ENCODE data around the gene PLEKHM1. TPM values are rescaled to one million over a fixed set of nuclear protein-coding genes. Genes with fewer than 3 reads are reported as not detected.
A peak's percentile ranks its signal among the peaks of the same experiment; 100 is the strongest.
"Not testable (repeated sequence)": the region's sequence is repeated elsewhere in the genome, so short reads cannot be mapped to it uniquely, and the experiment has no call there.

The PLEKHM1 gene
- total and polyA plus RNA-seq, 2 of the 13 experiments (the other 11 are each of a cell fraction or from before 2014, with no cell fraction given) = 7.6 to 13.5 TPM

DNA sequence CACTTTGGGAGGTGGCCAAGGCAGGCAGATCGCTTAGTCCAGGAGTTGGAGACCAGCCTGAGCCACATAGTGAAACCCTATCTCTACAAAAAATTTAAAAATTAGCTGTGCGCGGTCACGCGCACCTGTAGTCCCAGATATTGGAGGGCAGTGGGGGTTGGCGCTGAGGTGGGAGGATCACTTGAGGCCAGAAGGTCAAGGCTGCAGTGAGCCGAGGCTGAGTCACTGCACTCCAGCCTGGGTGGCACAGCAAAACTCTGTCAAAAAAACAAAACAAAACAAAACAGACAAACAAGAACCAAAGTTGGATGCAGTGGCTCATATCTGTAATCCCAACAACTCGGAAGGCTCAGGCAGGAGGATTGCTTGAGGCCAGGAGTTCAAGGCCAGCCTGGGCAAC lies 6.9 kb upstream of the PLEKHM1 start (continued):
- peak; percentile 22; the same call in 1 of the 2 replicates for TF ChIP-seq RXRA (CRISPR knock-in tag; IDR thresholded peaks at IDR 0.05)
- peak; percentile 87 to 90 for TF ChIP-seq NR2F1 (CRISPR knock-in tag; IDR thresholded peaks at IDR 0.05)
- peak; percentile 23; the same call in 1 of the 2 replicates for TF ChIP-seq FOSL1 (CRISPR knock-in tag; IDR thresholded peaks at IDR 0.05; ENCODE audit: borderline replicate concordance)
- TF ChIP-seq RXRB (CRISPR knock-in tag; IDR thresholded peaks at IDR 0.05; ENCODE audit: borderline replicate concordance) = 0 out of 2 replicates have a peak, but pooled peaks have one; percentile 16
- peak; percentile 83 for TF ChIP-seq NR2F6 (IDR thresholded peaks at IDR 0.05)
- peak; percentile 91 for TF ChIP-seq NR2F6 (CRISPR knock-in tag; IDR thresholded peaks at IDR 0.05)
- 0 out of 2 replicates have a peak, but pooled peaks have one; percentile 11 for TF ChIP-seq HNF4A (CRISPR knock-in tag; IDR thresholded peaks at IDR 0.05)
- 0 out of 2 replicates have a peak, but pooled peaks have one; percentile 40 for TF ChIP-seq FOXP1 (IDR thresholded peaks at IDR 0.05)
- TF ChIP-seq FOXP1 (CRISPR knock-in tag; IDR thresholded peaks at IDR 0.05) = peak; percentile 37; the same call in 1 of the 2 replicates
- TF ChIP-seq SAP130 (CRISPR knock-in tag; IDR thresholded peaks at IDR 0.05; ENCODE audit: low read depth) = peak; percentile 12; the same call in 1 of the 2 replicates
- TF ChIP-seq SP5 (CRISPR knock-in tag; IDR thresholded peaks at IDR 0.05; ENCODE audit: borderline replicate concordance, low read depth) = 0 out of 2 replicates have a peak, but pooled peaks have one; percentile 36

DNA sequence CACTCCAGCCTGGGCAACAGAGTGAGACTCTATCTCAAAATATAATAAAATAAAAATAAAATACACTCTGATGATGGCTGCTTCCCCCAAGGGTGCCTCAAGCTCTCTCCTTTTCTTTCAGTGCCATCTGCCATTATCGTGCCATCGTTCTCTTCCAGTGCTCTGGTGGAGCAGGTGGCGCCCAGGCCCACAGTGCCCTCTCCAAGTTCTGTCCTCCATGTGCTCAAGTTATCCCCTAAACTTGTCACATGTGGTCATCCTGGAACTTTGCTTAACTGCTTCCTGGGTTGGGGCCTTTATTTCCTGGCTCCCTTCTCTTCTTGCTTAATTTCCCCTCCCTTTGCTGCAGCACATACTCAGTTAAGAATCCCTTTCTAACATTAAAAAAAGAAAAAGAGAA lies 6.0 kb upstream of the PLEKHM1 start:
- BruUV-seq (replicated peaks); CTCF ChIA-PET (ENCODE audit: low intra/inter-chr PET ratio, low total read pairs); H3K9me3 ChIP-seq (ENCODE audit: low read length); ATAC-seq; H3K9ac ChIP-seq (ENCODE audit: insufficient read depth, low read depth, low read length); H3K36me3 ChIP-seq (replicated peaks in 1 of 2; ENCODE audit: control insufficient read depth in 1 of 2, insufficient read depth in 2 of 2, low read length in 2 of 2); H3K4me3 ChIP-seq (replicated peaks in 1 of 3; ENCODE audit: insufficient read depth in 1 of 3, low read depth in 2 of 3, low read length in 3 of 3); FAIRE-seq; H4K20me1 ChIP-seq (ENCODE audit: insufficient read depth, low read length); intact Hi-C loops (cut with micrococcal nuclease; ENCODE audit: unreplicated experiment); H3K27me3 ChIP-seq (ENCODE audit: control insufficient read depth in 1 of 2, insufficient read depth in 2 of 2, low read length in 2 of 2); H3K79me2 ChIP-seq (ENCODE audit: insufficient read depth, low read length); in situ Hi-C loops (cut with HindIII; ENCODE audit: extremely low pct_ligation_motif_present, low pct_unique_long_range_greater_than_20kb); POLR2A ChIA-PET; H3K27ac ChIP-seq (ENCODE audit: extremely low read length, insufficient read depth, low read length); H3K4me2 ChIP-seq (ENCODE audit: low read depth, low read length); DNase-seq (ENCODE audit: low spot score); H2AFZ ChIP-seq (ENCODE audit: low read length): not testable (repeated sequence)
- WGBS (ENCODE audit: low lambda C conversion rate) = 95% methylated on average over 3 of the region's 3 CpGs
- TF ChIP-seq, protein P1, sequence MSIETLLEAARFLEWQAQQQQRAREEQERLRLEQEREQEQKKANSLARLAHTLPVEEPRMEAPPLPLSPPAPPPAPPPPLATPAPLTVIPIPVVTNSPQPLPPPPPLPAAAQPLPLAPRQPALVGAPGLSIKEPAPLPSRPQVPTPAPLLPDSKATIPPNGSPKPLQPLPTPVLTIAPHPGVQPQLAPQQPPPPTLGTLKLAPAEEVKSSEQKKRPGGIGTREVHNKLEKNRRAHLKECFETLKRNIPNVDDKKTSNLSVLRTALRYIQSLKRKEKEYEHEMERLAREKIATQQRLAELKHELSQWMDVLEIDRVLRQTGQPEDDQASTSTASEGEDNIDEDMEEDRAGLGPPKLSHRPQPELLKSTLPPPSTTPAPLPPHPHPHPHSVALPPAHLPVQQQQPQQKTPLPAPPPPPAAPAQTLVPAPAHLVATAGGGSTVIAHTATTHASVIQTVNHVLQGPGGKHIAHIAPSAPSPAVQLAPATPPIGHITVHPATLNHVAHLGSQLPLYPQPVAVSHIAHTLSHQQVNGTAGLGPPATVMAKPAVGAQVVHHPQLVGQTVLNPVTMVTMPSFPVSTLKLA (IDR thresholded peaks at IDR 0.05) = peak; percentile 93
- peaks cover 21% of the 10 kb centered on the region for H3K4me1 ChIP-seq (ENCODE audit: insufficient read depth, low read length)
